HG03432 (cell line): ENCODE results near the gene ZNF367.
"Not testable (repeated sequence)": the region's sequence is repeated elsewhere in the genome, so short reads cannot be mapped to it uniquely, and the experiment has no call there.

ENCODE experiments used
- ATAC-seq: cut with Tn5 transposase; IDR thresholded peaks from one replicate; pipeline ENCODE4 v1.9.1; 2021; ENCODE audit warnings: mild to moderate bottlenecking, moderate library complexity; ENCODE audit not compliant: unreplicated experiment

The ZNF367 gene

DNA sequence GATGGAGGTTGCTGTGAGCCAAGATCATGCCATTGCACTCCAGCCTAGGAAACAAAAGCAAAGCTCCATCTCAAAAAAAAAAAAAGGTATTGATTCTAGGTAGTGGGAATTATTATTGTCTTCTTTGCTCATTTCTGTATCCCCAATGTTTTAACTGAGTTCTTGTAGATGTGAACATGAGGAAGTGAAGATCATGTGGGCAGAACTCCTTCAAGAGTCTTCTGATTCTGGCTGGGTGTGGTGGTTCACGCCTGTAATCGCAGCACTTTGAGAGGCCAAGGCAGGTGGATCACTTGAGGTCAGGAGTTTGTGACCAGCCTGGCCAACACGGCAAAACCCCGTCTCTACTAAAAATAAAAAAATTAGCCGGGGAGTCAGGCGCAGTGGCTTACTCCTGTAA is 42.7 kb downstream of the ZNF367 start:
- not testable (repeated sequence) for ATAC-seq

DNA sequence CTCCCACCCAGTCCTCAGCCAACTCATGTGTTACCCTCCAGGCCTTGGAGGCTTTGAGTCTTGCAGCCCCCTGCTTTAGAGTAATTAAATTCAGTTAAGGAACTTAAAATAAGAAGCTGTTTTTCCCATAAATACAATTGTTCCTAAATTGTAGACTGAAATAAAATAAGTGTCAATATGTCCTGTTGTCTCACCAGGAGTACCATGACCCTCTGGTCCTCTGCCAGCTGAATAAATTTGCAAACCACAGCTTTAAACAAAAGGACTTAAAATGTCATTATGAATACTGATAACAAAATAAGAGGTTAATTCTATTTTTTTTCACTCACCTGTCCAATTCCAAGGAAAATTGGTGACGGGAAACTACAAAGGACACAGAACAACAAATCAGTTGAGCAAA is 50.2 kb downstream of the ZNF367 start:
- ATAC-seq: no peak

DNA sequence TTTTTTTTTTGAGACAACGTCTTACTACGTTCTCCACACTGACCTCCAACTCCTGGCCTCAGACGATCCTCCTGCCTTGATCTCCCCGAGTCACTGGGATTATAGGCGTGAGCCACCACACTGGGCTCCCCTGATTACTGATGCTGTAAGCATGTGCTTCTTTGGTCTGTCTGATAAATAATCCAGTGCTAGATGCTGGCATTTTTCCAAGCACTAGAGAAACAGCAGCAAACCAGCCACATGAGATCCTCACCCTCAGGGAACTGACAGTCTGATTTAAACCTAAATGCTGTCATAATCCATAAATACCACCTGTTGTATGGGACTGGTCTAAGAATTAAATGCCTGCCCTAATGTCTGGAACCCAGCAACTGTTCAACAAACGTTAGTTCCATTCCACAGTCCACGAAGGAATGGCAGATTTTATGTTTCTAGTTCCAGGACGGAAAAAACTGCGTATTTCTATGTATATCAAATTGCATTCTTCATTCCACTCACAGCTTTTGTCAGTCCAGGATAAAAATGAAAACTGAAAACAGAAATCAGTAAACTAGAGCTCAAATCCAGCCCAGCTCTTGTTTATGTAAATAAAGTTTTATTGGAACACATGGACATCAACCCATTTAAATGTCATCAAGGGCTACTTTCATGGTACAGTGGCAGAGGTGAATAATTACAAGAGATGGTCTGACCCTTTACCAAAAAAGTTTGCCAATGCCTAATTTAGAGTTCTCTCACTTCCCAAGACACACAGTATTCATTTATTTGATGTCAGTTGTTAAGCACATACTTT is 54.8 kb downstream of the ZNF367 start:
- ATAC-seq: no peak

DNA sequence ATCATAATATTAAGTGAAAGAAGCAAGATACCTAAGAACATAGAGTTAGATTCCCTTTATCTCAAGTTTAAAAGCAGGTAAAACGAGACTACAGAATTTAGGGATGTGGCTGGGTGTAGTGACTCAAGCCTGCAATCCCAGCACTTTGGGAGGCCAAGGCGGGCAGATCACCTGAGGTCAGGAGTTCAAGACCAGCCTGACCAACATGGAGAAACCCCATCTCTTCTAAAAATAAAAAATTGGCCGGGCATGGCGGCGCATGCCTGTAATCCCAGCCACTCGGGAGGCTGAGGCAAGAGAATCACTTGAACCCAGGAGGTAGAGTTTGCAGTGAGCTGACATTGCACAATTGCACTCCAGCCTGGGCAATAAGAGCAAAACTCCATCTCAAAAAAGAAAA is 56.1 kb downstream of the ZNF367 start:
- not testable (repeated sequence) for ATAC-seq

DNA sequence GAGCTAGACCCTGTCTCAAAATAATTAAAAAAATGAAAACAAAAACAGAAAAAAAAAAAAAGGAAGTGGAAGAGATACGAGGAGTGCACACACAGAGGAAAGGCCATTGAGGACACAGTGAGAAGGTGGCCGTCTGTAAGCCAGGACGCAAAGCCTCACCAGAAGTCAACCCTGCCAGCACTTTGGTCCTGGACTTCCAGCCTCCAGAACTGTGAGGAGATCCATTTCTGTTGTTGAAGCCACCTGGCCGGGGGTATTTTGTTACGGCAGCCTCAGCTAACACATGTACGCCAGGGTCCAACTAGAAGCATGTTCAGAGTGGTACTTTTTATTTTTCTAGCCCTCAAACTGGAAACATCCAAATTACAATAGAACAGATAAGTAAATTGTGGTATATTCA is 56.5 kb downstream of the ZNF367 start:
- no peak for ATAC-seq

DNA sequence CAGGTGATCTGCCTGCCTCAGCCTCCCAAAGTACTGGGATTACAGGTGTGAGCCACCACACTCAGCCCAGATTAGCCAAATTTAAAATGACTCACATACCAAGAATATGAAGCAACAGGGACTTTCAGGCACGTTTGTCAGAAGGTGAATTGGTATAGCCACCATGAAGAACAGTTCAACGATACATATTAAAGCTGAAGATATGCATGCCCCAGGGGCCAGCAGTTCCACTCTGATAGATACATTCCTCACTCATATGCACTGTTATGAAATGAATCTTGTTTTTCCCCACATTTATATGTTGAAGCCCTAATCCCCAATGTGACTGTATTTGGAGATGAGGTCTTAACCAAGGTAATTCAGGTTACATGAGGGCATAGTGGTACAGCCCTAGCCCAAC is 57.2 kb downstream of the ZNF367 start:
- ATAC-seq: no peak

DNA sequence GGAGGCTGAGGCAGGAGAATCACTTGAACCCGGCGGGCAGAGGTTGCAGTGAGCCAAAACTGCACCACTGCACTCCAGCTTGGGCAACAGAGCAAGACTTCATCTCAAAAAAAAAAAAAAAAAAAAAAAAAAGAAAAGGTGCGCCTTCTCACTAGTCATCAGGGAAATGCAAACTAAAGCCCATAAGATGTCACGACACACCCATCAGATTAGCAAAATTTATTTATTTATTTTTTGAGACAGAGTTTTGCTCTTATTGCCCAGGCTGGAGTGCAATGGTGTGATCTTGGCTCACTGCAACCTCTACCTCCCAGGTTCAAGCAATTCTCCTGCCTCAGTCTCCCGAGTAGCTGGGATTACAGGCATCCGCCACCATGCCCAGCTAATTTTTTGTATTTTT is 57.6 kb downstream of the ZNF367 start:
- ATAC-seq: not testable (repeated sequence)

DNA sequence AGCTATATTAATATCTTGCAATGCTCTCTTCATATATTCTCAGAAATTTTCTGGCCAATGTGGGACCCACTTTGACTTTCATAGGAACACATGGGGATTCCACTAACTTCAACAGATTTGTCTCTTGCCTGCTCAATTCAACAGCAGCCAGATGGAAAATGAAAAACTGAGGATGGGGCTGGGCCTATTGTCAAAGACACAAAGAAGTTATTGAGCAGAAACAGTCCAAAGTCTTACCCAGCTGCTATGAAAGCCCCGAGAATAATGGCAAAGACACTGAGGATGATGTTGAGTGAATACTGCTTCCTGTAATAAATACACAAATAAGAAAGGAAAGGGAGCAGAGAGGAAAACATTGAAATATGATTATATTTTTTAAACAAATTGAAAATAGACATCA is 67.3 kb downstream of the ZNF367 start:
- no peak for ATAC-seq

DNA sequence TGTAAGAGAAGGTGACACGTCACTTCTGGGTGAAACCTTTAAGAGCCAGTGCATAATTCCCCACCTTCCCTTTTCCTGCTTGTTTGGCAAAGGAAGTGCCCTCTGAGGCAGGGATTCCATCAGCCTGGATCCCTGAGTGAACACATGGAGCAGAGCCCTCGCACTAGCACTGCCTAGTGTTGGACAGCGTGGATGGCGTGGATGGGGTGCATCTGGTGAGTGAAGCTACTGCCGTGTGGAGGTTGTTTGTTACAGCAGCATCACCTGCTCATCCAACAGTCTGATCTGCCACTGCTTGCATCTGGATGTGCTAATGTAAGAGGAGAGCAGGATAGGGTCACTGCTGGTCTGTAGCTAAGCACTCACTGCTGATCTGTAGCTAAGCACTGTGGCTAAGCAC is 69.9 kb downstream of the ZNF367 start:
- ATAC-seq: no peak

DNA sequence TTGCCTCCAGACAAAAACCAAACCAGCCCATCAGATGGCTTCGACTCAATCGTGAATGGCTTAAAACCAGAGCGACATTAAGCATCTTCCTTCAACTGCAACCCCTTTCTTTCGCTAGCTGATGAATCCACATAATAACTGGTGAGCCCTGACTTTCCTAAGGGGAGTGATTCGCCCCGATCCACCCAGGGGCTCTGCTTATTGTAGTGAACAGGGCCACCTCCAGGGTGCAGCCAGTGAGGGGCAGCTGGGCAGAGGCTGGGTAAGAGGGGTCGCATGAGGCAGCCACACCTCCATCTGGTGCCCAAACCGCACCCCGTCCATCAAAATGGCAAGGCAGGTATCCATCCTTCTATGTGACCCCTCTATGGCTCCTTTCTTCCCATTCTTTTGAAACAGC is 72.6 kb downstream of the ZNF367 start:
- ATAC-seq: no peak

DNA sequence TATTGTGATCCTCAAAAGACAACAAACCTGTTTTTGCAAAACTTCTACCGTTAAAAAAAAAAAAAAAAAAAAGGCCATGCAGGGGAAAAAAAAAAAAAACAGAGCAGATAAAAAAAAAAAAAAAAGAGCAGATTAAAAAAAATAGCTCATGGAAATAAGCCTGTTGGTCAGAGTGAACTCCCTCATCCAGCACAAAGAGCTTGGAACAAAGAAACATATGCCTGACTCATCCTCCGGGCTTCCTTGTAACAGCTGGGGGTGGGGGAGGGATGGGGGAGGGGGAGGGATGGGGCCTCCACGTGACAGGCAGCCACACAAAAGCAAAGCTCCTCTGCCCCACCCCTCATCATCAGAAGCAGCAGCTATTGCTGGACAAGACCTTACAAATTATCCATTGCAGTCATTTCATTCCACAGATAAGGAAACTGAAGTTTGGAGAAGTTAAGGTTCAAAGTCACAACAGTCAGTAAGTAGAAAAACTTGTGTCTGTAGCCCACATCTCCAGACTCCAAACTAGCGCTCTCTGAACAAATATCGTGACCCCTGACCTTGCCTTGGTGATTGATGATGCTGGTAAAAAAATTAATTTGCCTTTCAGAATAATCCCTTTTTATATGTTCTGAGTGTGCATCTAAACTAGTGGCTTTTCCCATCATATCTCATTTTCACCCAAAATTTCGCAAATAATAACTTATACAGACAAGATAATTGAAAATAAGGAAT is 73.6 kb downstream of the ZNF367 start:
- ATAC-seq: no peak

DNA sequence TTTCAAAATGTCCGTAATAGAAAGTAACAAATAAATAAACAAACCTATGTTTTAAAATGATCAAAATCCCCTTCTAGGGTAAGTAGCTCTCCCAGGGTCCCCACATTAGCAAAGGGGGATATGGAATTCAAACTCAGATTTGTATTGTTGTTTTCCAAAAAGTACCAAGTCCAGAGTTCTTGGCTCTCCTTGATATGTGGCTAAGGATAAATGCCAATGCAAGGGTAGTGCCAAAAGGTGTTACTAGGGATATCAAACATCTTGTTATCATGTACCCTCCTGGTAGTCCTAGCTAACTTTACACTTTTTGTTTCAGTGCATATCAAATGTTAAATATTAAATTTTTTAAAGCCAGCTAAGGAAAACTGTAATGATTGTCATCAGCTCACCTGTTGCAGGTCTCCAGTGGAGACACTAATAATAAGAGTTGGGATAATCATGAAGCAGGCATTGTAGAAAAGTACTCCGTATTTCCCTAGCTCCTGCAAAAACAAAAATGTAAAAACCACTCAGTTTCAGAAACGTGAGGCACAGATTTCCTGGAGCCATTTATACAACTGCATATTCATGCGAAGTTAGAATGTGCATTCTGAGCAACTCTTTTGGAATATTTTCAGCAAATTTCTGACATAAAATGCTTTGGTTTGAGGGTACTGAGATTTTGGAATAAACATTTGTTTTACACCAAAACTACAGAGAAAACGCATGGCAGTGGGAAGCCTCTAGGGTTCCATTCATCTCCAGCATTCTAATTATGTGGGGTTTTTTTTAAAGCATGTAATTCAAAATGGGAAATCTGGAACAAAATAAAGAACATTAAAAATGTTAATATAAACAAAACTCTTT is 74.4 kb downstream of the ZNF367 start:
- ATAC-seq: no peak

DNA sequence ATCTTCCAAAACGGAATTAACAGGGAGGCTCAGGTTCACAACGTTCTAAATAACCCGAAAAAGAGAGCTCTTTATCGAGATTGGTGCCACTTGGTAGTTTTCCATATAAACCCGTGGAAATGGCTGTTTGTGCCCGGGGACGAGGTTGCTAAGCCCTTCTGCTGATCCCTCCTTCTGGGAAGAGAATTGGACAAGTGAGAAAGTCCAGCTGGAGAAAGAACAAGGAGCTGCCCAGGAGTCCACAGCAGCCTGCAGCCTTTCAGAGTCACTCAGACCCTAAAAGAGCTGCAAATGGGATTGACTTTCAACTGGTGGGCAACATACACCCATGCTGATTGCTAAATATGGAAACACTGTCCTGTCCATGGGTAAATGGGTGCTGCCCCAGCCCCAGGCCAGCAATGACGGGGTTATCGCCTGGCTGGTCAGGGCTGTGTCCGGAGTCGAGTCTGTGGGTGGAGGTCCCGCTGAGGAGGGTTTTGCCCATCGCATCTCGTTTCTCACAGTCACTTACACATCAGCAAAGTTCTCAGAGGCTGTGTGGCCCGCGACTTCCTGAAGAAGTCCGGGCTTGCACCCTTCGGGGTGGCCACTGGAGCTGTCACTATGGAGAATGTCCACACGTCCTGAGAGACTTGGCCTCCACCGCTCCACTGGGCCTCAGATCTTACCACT is 75.5 kb downstream of the ZNF367 start:
- ATAC-seq: no peak

DNA sequence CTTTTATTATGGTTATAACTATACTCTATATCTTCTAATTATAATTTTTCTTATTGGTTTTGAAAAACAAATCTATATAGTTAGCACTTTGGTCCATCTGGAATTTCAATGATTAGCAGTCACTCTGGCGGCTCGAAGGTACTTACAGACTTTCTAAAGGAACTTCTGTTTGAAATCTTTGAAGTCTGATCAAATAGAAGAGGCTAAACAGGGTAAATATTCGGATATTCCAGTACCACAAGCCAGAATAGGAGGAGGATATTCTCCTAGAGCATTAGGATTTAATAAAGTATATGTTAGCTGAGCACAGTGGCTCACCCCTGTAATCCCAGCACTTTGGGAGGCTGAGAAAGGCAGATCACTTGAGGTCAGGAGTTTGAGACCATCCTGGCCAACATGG is 77.5 kb downstream of the ZNF367 start:
- ATAC-seq: no peak

DNA sequence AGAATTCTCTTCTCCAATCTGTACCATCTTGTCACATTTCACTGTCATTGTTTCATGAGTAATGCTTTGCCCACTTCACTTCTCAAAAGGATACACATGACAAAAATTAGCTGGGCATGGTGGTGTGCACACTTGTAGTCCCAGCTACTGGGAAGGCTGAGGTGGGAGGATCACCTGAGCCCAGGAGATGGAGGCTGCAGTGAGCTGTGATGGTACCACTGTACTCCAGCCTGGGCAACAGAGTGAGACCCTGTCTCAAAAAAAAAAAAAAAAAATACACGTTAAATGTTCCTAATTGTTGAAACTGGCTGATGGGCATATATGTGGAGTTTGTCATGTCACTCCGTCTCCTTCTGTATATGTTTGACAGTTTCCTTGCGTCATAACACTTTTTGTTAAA is 79.9 kb downstream of the ZNF367 start:
- no peak for ATAC-seq
